Stimulated activated naive CD4-positive, alpha-beta T cell treated with Interleukin-2 at 50 U/mL for 16 hours (primary cell): Measurements from ENCODE around the gene WIPI1.
"Not testable (repeated sequence)": the region's sequence is repeated elsewhere in the genome, so short reads cannot be mapped to it uniquely, and the experiment has no call there.

Source experiments
- DNase-seq: peaks from one replicate; lab custom pipeline; 2025; lab: John Stamatoyannopoulos, UW

WIPI1 gene

GRCh38 chr17:68413597-68414560 is 43.4 kb downstream of the WIPI1 start:
- DNase-seq: peak; percentile 50

- not testable (repeated sequence) for DNase-seq
Observed at GRCh38 chr17:68407656-68408055, 49.6 kb downstream of the WIPI1 start.

- DNase-seq: not testable (repeated sequence)
Observed at GRCh38 chr17:68403837-68404236, 53.5 kb downstream of the WIPI1 start.

- no peak for DNase-seq
Observed at GRCh38 chr17:68403122-68403521, 54.2 kb downstream of the WIPI1 start.

GRCh38 chr17:68401288-68401687 is 56.0 kb downstream of the WIPI1 start:
- no peak for DNase-seq

- DNase-seq: no peak
Observed at GRCh38 chr17:68400404-68400735, 56.9 kb downstream of the WIPI1 start.

- peak; percentile 37 for DNase-seq
Observed at GRCh38 chr17:68399638-68400403, 57.5 kb downstream of the WIPI1 start.

- DNase-seq: peak; percentile 3
Observed at GRCh38 chr17:68398691-68399637, 58.3 kb downstream of the WIPI1 start.

GRCh38 chr17:68397108-68397536 is 60.2 kb downstream of the WIPI1 start:
- no peak for DNase-seq

- DNase-seq: no peak
Observed at GRCh38 chr17:68396226-68397107, 60.8 kb downstream of the WIPI1 start.

GRCh38 chr17:68394608-68395331 is 62.5 kb downstream of the WIPI1 start:
- DNase-seq: no peak

- no peak for DNase-seq
Observed at GRCh38 chr17:68391561-68392268, 65.6 kb downstream of the WIPI1 start.

GRCh38 chr17:68390888-68391545 is 66.3 kb downstream of the WIPI1 start:
- DNase-seq: no peak

GRCh38 chr17:68389041-68389440 is 68.3 kb downstream of the WIPI1 start:
- no peak for DNase-seq

GRCh38 chr17:68387435-68388218 is 69.7 kb downstream of the WIPI1 start:
- DNase-seq: no peak

- DNase-seq: no peak
Observed at GRCh38 chr17:68385490-68386215, 71.6 kb downstream of the WIPI1 start.

- DNase-seq: no peak
Observed at GRCh38 chr17:68384941-68385340, 72.4 kb downstream of the WIPI1 start.
